Measurements from ENCODE around the gene LRRC10.
"Not testable (repeated sequence)": the region's sequence is repeated elsewhere in the genome, so short reads cannot be mapped to it uniquely, and the experiment has no call there.

The LRRC10 gene

GRCh38 chr12:69616025-69616424 lies 5.3 kb upstream of the LRRC10 start:
- no peak for DNase-seq

GRCh38 chr12:69613351-69613750 lies 2.6 kb upstream of the LRRC10 start:
- DNase-seq, result no peak

GRCh38 chr12:69610126-69610525 lies 581 bp downstream of the LRRC10 start:
- no peak for DNase-seq

GRCh38 chr12:69608114-69608513 lies 2.6 kb downstream of the LRRC10 start:
- no peak for DNase-seq

GRCh38 chr12:69604275-69604674 lies 6.4 kb downstream of the LRRC10 start:
- not testable (repeated sequence) for DNase-seq

GRCh38 chr12:69603556-69603955 lies 7.2 kb downstream of the LRRC10 start:
- DNase-seq, result not testable (repeated sequence)

GRCh38 chr12:69602954-69603353 lies 7.8 kb downstream of the LRRC10 start:
- DNase-seq, result no peak

GRCh38 chr12:69601962-69602685 lies 8.6 kb downstream of the LRRC10 start:
- DNase-seq, result no peak

GRCh38 chr12:69600804-69601203 lies 9.9 kb downstream of the LRRC10 start:
- no peak for DNase-seq

GRCh38 chr12:69598174-69598753 lies 12.4 kb downstream of the LRRC10 start:
- DNase-seq, result no peak

- DNase-seq, result no peak
Observed at GRCh38 chr12:69595689-69596088, 15.0 kb downstream of the LRRC10 start.

GRCh38 chr12:69589082-69589481 lies 21.6 kb downstream of the LRRC10 start:
- no peak for DNase-seq

GRCh38 chr12:69588527-69588926 lies 22.2 kb downstream of the LRRC10 start:
- DNase-seq, result no peak

- DNase-seq, result peak; percentile 95
Observed at GRCh38 chr12:69585189-69586062, 25.3 kb downstream of the LRRC10 start, which contains the start of gene CCT2. CCT2 (plus strand) TSS chr12:69585459; CDS start chr12:69585522, 63 bp downstream.

- DNase-seq, result no peak
Observed at GRCh38 chr12:69583203-69583602, 27.5 kb downstream of the LRRC10 start.

GRCh38 chr12:69580074-69580473 lies 30.6 kb downstream of the LRRC10 start:
- no peak for DNase-seq

- DNase-seq, result no peak
Observed at GRCh38 chr12:69579029-69579428, 31.7 kb downstream of the LRRC10 start.

- DNase-seq, result no peak
Observed at GRCh38 chr12:69578283-69578682, 32.4 kb downstream of the LRRC10 start.

- DNase-seq, result no peak
Observed at GRCh38 chr12:69575346-69575745, 35.4 kb downstream of the LRRC10 start.

- DNase-seq, result peak; percentile 53
Observed at GRCh38 chr12:69570545-69571399, 39.9 kb downstream of the LRRC10 start.

- no peak for DNase-seq
Observed at GRCh38 chr12:69570000-69570516, 40.6 kb downstream of the LRRC10 start.

- DNase-seq, result no peak
Observed at GRCh38 chr12:69569236-69569635, 41.5 kb downstream of the LRRC10 start.

All from central memory CD4-positive, alpha-beta T cell (primary cell).